ENCODE measurements around the gene DGCR8. TPM values are rescaled to one million over a fixed set of nuclear protein-coding genes. Genes with fewer than 3 reads are reported as not detected.

Gene DGCR8
- total RNA-seq, 1 donor from 2014 or later = 29.5 TPM

DNA sequence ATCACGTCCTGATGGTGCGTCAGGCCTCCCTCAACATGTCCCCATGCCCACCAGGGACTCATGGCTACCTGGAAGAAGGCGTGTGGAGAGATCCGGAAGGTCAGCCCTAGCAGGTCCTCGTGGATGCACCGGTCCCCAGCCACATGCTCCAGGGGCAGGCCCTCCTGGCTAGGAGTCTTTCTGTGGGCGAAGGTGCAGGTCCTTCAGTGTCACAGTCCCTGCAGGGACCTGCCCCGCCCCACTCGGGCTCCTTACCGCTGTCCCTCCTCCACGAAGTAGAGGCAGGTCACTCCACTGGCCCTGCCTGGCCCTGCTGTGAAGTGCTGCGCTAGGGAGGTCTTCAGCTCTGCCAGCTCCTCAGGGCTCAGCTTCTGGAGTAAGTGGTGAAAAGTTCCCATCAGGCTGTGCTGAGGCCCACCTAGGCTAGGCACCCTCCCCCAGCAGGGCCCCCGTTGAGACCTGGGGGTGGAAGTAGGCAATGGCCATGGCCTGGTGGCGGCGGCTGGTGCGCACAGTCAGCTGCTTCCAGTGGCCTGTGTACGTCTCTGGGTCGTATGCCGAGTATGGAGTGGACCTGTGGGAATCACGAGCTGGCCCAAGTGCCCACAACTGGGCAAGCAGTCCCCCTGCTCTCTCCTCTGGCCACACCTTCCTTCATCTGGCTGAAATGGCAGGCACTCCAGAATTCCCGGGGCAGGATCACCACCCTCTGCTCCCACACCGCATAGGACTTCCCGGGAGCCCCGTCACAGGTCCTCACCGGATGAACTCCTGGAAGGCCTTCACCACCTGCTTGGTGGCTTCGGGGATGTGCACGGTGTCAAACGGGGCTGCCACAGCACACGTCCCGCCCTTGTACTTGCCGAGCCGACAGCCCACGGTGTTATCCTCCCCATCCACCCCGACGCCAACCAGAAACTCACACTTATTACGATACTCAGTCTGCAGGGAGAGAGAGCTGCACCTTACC lies 34.8 kb downstream of the DGCR8 start:
- ATAC-seq (no peak), DNase-seq (peak; percentile 42)
- Histone ChIP-seq H3K27me3 (ENCODE audit: low read depth) (no peaks in the 10 kb centered on the region), H3K9me3 (no peaks in the 10 kb centered on the region), H3K4me3 (no peak overlapping the region), H3K36me3 (peaks cover 73% of the 10 kb centered on the region), H3K27ac (no peak overlapping the region), H3K4me1 (peaks cover 29% of the 10 kb centered on the region)
- intact Hi-C loops (cut with DNase I) = no loop called here
- TF ChIP-seq, protein P1, sequence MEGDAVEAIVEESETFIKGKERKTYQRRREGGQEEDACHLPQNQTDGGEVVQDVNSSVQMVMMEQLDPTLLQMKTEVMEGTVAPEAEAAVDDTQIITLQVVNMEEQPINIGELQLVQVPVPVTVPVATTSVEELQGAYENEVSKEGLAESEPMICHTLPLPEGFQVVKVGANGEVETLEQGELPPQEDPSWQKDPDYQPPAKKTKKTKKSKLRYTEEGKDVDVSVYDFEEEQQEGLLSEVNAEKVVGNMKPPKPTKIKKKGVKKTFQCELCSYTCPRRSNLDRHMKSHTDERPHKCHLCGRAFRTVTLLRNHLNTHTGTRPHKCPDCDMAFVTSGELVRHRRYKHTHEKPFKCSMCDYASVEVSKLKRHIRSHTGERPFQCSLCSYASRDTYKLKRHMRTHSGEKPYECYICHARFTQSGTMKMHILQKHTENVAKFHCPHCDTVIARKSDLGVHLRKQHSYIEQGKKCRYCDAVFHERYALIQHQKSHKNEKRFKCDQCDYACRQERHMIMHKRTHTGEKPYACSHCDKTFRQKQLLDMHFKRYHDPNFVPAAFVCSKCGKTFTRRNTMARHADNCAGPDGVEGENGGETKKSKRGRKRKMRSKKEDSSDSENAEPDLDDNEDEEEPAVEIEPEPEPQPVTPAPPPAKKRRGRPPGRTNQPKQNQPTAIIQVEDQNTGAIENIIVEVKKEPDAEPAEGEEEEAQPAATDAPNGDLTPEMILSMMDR (IDR thresholded peaks at IDR 0.05) = no peak

DNA sequence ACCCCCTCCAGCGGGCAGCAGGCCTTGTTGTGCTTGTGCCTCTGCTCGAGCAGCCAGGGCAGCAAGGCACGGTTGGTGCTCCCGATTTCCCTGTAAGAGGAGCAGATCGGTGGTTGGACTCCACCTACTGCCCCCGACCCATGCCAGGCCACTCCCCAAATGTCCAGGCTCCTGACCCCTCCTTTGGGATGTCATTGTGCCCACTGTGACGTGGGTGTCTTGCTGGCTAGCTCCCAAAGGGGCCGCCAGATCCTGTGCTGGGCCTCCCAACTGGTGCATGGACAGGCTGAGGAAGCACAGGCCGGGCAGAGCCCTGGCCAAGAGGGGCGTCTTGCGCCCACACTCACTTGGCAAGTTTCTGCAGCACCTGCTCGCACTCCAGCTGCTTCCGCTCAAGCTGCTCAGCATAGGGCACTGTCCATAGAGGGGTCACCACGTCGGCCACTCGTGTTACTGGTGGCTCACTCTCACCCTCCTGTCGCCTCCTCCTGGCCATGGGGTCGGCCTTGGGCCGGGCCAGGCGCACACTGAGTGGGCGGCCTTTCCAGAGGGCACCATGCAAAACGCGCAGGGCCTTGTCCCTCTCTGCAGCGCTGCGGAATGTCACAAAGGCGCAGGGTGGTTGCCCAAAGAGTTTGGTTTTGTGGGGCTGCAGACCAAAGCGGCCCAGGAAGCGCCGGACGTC lies 35.8 kb downstream of the DGCR8 start, which contains the start of gene RANBP1:
RANBP1 (plus strand) TSS at position 414 of the 685 bp plus-strand sequence; CDS start at position 495, 81 bp downstream.
- peak; percentile 48 for DNase-seq
- intact Hi-C loops (cut with DNase I) = no loop called here
- TF ChIP-seq, protein P1 (IDR thresholded peaks at IDR 0.05) = no peak
- no peak for ATAC-seq
- peaks cover 73% of the 10 kb centered on the region for H3K36me3 ChIP-seq
- no peaks in the 10 kb centered on the region for H3K9me3 ChIP-seq
- peak within 1 kb of the TSS; percentile 79 for H3K4me3 ChIP-seq
- H3K27ac ChIP-seq = peak within 1 kb of the TSS; percentile 87
- H3K4me1 ChIP-seq = peaks cover 39% of the 10 kb centered on the region
- H3K27me3 ChIP-seq (ENCODE audit: low read depth) = no peaks in the 10 kb centered on the region

DNA sequence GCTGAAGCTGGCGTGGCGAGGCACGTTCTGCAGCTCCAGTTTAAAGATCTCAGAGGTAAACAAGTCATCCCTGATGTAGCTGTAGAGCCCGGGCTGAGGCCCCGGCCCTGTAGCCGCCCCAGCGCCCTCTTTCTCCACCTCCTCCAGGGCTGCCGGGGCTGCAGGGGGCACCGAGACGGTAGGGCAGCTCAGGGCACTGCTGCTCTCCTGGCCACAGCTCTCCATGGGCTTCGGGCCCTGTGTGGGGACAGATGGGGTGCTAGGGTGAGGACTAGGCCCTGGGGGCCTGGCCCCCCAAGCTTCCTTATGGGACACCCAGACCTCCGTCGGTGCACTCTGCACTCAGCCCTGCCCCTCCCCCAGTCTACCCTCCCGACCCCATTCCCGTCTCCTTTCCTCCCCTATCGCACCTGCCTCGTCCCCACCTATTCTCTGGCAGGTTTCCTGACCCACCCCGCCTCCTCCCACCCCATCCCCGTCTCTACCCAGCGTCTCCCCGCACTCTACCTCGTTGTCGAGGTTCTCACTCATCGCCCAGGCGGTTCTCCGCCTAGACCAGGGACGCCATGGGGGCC lies 36.4 kb downstream of the DGCR8 start:
- H3K4me3 ChIP-seq = peak overlapping the region; percentile 79
- intact Hi-C loops (cut with DNase I) = no loop called here
- no peaks in the 10 kb centered on the region for H3K27me3 ChIP-seq (ENCODE audit: low read depth)
- peak overlapping the region; percentile 87 for H3K27ac ChIP-seq
- no peaks in the 10 kb centered on the region for H3K9me3 ChIP-seq
- ATAC-seq (peak; percentile 2 to 12), DNase-seq (no peak)
- H3K36me3 ChIP-seq = peaks cover 67% of the 10 kb centered on the region
- TF ChIP-seq, protein P1 (IDR thresholded peaks at IDR 0.05) = no peak
- H3K4me1 ChIP-seq = peaks cover 39% of the 10 kb centered on the region

DNA sequence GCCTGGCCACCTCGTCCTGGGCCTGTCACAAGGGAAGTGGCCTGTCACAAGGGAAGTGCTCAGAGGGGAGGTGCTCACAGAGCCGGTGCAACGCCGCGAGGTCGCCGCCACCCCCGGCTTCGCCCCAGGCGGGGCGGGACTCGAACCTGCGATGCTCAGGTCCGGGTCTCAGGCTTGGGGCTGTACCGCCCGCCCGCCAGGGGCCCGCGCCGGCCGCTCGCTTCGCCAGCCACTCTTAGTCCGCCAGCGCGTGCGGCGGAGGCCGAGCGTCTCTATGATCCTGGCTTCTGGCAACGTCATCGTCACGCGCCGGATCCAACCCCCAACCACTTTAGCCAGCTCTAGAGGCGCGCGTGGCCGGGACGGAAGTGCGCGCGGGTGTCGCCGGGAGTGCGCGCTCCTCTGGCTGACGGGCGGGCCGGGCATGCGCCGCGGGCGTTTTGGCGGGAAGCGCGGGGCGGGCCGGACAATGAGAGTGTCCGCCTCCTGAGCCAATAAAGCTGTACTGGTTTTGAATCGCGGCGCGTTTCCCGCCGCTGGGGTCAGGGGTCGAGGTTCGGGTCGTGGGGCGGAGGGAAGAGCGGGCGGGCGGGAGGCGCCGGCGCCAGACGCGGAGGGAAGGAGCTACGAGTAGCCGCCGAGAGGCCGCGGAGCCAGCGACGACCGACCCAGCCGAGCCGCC lies 37.1 kb downstream of the DGCR8 start, which contains the start of gene TRMT2A:
TRMT2A (minus strand) TSS at position 276 of the 682 bp plus-strand sequence. CDS start 320 bp downstream, outside the sequence.
- H3K4me3 ChIP-seq = peak within 1 kb of the TSS; percentile 79
- intact Hi-C loops (cut with DNase I) = no loop called here
- peak within 1 kb of the TSS; percentile 87 for H3K27ac ChIP-seq
- DNase-seq = peak; percentile 99
- H3K36me3 ChIP-seq = peaks cover 65% of the 10 kb centered on the region
- TF ChIP-seq, protein P1 (IDR thresholded peaks at IDR 0.05) = peak; percentile 32
- peaks cover 39% of the 10 kb centered on the region for H3K4me1 ChIP-seq
- peak; percentile 95 to 96 for ATAC-seq
- no peaks in the 10 kb centered on the region for H3K27me3 ChIP-seq (ENCODE audit: low read depth)
- no peaks in the 10 kb centered on the region for H3K9me3 ChIP-seq
